Stimulated activated CD4-positive, alpha-beta T cell treated with anti-CD3 and anti-CD28 coated beads, Interleukin-2, amount 100 ng/mL, for 4 hours (primary cell): Measurements from ENCODE around the gene MPP3.
A peak's percentile ranks its signal among the peaks of the same experiment; 100 is the strongest.
"Not testable (repeated sequence)": the region's sequence is repeated elsewhere in the genome, so short reads cannot be mapped to it uniquely, and the experiment has no call there.

ENCODE experiments used
- DNase-seq: peaks from one replicate; pipeline ENCODE4 v3.0.0-alpha.2; 2020; ENCODE audit warnings: low read depth

Gene MPP3

GRCh38 chr17:43861960-43862359 lies 29.0 kb upstream of the MPP3 start:
- DNase-seq = no peak

- no peak for DNase-seq
Measured at GRCh38 chr17:43860927-43861622, 28.1 kb upstream of the MPP3 start.

GRCh38 chr17:43860077-43860725 lies 27.3 kb upstream of the MPP3 start:
- DNase-seq = no peak

DNA sequence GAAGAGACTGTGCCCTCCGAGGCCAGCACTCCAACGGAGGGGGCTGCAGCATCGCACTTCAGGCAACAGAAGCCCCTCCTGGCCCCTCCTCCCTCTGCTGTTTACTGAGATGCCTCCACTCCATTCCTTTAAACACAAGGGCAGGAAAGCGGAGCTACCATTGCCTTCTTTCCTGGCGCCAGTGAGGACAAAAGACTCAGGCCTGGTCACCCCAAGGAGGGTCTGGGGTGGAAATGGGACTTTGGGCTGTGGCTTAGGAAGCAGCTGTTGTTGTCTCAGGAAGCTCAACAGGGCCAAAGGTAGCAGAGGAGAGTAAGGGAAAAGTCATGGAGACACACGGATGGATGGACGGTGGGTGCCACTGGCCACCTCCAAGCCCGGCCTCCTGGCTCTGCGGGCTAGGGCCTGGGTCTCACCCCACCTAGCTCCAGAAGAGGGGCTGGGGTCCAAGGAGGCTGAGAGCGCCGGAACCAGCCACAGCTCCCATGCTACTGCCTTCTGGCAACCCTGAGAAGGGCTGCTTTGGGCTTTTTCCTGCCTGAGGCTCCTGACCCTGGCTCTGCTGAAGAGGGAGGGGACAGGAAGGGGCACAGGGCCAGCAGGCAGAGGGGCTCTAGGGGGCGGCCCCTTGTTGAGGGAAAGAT lies 25.1 kb upstream of the MPP3 start:
- DNase-seq = no peak

DNA sequence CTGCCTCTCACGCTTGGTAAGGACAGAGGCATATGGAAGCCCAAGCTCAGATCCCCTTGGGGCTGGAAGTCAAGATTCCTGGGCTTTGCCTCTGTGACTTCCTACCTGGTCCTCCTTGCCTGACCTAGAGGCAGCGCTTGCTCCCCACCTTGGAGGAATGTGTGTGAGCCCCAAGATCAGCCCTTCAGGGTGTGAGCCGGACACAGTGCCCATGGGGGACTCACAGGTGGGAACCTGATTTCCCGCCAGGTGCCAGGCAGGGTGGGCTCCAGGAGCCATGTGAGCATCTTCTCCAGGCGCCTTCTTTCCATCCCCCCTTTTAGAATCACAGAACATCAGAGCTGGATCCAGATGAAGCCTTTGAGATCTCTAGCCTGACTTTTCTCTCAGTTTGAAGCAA lies 24.2 kb upstream of the MPP3 start:
- no peak for DNase-seq

GRCh38 chr17:43856141-43856540 lies 23.2 kb upstream of the MPP3 start:
- DNase-seq = no peak

DNA sequence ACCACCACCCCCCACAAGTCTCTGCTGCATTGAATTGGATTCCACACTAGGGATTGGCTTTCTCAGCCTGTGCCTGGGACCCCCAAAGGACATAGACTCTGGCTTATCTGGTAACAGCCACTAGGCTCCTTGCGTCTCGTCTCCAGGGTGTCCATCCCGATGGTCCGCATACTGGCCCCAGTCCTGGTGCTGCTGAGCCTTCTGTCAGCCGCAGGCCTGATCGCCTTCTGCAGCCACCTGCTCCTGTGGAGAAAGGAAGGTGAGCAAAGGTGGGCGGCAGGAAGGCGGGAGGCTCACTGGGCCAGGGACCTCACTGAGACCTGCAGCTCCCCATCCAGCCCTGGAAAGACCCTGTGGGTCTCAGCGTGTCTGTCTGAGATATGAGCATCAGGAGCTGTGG lies 22.1 kb upstream of the MPP3 start:
- DNase-seq = no peak

DNA sequence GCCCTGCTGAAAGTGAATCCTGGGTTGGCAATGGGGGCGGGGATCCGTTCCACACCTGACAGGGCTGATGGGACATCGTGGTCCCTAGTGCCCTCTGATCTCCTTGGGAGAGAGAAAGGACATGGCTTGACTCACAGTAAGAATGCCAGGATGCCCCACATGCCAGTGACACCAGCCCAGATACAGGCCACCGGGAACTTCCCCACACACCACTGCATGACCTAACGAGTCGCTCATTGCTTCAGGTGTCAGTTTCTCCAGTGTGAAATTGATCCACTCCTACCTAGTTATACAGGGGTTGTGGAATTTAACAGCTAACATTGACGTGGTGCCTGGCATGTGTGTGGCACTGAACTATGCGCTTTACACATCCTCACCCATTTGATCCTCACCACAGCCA lies 21.6 kb upstream of the MPP3 start:
- no peak for DNase-seq

GRCh38 chr17:43853546-43853945 lies 20.6 kb upstream of the MPP3 start:
- no peak for DNase-seq

- DNase-seq = no peak
Measured at GRCh38 chr17:43852571-43852970, 19.6 kb upstream of the MPP3 start.

- no peak for DNase-seq
Measured at GRCh38 chr17:43849116-43849515, 16.2 kb upstream of the MPP3 start.

GRCh38 chr17:43848601-43849000 lies 15.7 kb upstream of the MPP3 start:
- DNase-seq = no peak

DNA sequence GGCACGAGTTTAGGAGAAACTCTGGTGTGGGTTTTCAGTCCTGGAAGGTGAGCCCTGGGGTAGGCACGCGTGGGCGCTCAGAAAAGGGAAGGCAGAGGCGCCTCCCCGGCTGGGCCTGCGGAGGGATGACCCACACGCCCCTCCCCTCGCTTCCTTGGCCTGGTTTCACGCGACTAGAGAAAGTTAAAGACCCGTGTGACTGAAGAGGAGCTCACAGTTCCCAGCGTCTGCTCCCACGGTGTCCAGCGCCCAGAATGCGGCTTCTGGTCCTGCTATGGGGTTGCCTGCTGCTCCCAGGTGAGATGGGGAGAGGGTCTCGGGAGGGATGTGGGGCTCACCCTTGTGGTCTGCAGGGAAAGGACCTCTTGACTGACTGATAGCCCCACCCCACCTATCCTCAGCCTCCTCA lies 14.0 kb upstream of the MPP3 start, which contains the start of gene CD300LG:
TSS of gene CD300LG (plus strand) at position 214 of the 409 bp plus-strand sequence. CDS start at position 255, 41 bp downstream.
- no peak for DNase-seq

- DNase-seq = peak; percentile 58
Measured at GRCh38 chr17:43846221-43846712, 13.3 kb upstream of the MPP3 start.

DNA sequence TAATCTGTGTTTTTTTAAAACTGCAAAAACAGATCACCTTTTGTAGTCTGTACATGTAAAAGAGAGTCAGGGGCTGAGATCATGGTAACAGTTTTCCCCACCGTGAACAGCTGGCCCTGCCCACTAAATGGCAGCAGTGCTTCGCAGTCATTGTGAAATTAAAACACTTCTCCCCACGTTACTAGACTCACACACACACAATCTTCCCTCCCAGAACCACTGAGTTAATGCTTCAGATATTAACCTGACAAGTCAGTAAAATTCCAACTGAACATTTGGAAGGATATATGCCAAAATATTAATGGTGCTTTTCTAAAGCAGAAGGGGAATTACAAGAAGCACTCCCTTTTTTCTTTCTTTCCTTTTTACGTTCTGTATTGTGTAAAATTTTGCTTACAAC lies 12.8 kb upstream of the MPP3 start:
- no peak for DNase-seq

DNA sequence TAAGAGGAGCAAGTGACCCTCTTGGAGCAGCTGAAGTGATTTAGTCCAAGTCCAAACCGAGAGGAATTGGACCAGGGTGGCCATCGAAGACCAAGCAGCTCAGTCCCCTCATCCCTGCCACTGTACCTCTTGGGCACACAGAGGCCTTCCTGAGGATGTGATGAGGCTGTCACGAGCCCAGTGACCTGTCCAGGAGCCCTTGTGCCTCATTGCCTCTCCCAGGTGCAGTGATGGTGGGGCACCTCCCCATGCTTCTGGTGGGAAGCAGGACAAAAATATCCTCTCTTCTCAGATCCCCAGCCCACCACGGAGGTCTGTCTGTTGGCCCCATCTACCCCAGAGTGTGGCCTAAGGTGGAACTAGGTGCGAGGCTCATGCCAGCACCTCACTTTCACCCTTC lies 11.3 kb upstream of the MPP3 start:
- no peak for DNase-seq

GRCh38 chr17:43842975-43843325 lies 10.0 kb upstream of the MPP3 start:
- no peak for DNase-seq

- not testable (repeated sequence) for DNase-seq
Measured at GRCh38 chr17:43842091-43842974, 9.4 kb upstream of the MPP3 start.

DNA sequence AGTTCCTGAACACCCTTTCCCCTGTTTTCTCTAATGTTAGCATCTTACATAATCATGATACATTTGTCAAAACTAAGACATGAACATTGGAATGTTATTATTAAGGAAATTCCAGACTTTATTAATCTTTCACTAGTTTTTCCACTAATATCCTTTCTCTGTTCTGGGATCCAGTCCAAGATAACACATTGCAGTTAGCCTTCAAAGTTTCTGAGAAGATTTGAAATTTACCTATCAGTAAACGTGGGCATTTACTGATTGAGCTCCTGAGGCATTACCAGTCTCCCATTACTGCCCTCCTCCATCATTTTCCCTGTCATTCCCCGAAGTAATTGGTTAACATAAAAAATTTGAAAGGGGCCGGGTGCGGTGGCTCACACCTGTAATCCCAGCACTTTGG lies 8.3 kb upstream of the MPP3 start:
- DNase-seq = no peak

DNA sequence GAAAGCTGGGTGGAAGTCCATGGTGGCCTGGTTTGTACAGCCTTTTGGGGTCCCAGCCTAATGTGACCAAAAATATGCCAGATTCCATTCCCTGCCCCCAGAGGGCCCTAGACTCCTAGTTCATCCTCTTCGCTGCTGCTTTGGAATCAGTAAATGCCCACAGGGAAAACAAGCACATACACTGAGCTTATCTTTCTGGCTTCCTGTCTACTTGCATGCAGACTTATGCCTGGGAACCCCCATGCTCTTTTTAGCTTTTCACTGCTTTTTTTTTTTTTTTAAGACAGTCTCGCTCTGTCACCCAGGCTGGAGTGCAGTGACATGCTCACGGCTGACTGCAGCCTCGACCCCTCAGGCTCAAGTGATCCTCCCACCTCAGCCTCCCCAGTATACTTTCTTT lies 7.9 kb upstream of the MPP3 start:
- DNase-seq = no peak

- DNase-seq = no peak
Measured at GRCh38 chr17:43839670-43840108, 6.7 kb upstream of the MPP3 start.

- no peak for DNase-seq
Measured at GRCh38 chr17:43834106-43834505, 1.2 kb upstream of the MPP3 start.
